Heart left ventricle (tissue), 16 donors: ENCODE results near the gene CREBBP. TPM values are rescaled to one million over a fixed set of nuclear protein-coding genes. Genes with fewer than 3 reads are reported as not detected.

Source experiments
- ATAC-seq, 4 donors: fragments of 200-7000 bp; cut with Tn5 transposase; one replicate each; pipeline ENCODE4 v1.9.1; 2020 to 2022; ENCODE audit warnings: moderate library complexity in 4 of 4, mild to moderate bottlenecking in 3 of 4, moderate number of reproducible peaks in 1 of 4
- DNase-seq, 5 donors: peaks; one replicate each; pipeline ENCODE4 v3.0.0-alpha.2; 2020
- H3K27ac ChIP-seq, 12 donors: fragments of 200-600 bp; sonication (generic) in 4 of 12; one replicate each; pipeline versions ENCODE4 v1.5.0 to v1.8.0; 2016 to 2022; ENCODE audit warnings: mild to moderate bottlenecking in 2 of 12
- H3K27me3 ChIP-seq, 9 donors: fragments of 200-600 bp; sonication (generic) in 2 of 9; one replicate each; pipeline versions ENCODE4 v1.5.1 to v1.8.0; 2016 to 2022; ENCODE audit warnings: mild to moderate bottlenecking in 3 of 9
- H3K36me3 ChIP-seq, 9 donors: fragments of 200-600 bp; sonication (generic) in 2 of 9; one replicate each; pipeline versions ENCODE4 v1.5.0 to v1.8.0; 2018 to 2022; ENCODE audit warnings: mild to moderate bottlenecking in 2 of 9
- H3K4me1 ChIP-seq, 12 donors: fragments of 200-600 bp; sonication (generic) in 4 of 12; one replicate each; pipeline versions ENCODE4 v1.5.0 to v1.8.0; 2016 to 2022; ENCODE audit warnings: mild to moderate bottlenecking in 3 of 12
- H3K4me3 ChIP-seq, 12 donors: fragments of 200-600 bp; sonication (generic) in 4 of 12; one replicate each; pipeline versions ENCODE4 v1.5.0 to v1.8.0; 2017 to 2022; ENCODE audit warnings: mild to moderate bottlenecking in 9 of 12, moderate library complexity in 4 of 12
- H3K9me3 ChIP-seq, 12 donors: fragments of 200-600 bp; sonication (generic) in 4 of 12; one replicate each; pipeline versions ENCODE4 v1.5.0 to v1.8.0; 2016 to 2022; ENCODE audit warnings: mild to moderate bottlenecking in 1 of 12
- CTCF ChIP-seq, 12 donors: fragments of 200-600 bp; sonication (generic) in 4 of 12; IDR thresholded peaks; one replicate each; pipeline versions ENCODE4 v1.5.0 to v1.8.0; 2018 to 2022; ENCODE audit warnings: antibody characterized with exemption in 12 of 12, mild to moderate bottlenecking in 5 of 12
- POLR2A ChIP-seq, 2 donors: fragments of 450-650 bp; IDR thresholded peaks; one replicate each; pipeline ENCODE4 v1.6.1; 2017; ENCODE audit warnings: antibody characterized with exemption in 2 of 2, mild to moderate bottlenecking in 2 of 2, moderate library complexity in 2 of 2
- WGBS, 4 donors: extraction: QIAGEN DNeasy Blood & Tissue Kit in 2 of 4; methylation state at CpG; one replicate each; pipeline versions ENCODE4 v1.1.5 to v1.1.7; 2013 to 2018; 5-methylcytosine and 5-hydroxymethylcytosine counted together
- intact Hi-C, 10 donors: fragments of 100-400 bp; cut with DNase I; formaldehyde crosslinking; loops; one replicate each; pipeline versions ENCODE4 v1.11.1 to v1.14.2; 2022
- polyA plus RNA-seq, 2 donors: library from polyadenylated mRNA; stranded (reverse); fragments of 200-250 nt; gene quantifications; one replicate each; pipeline ENCODE4 v1.2.3, GENCODE V29; 2013
- total RNA-seq, 9 donors: library from RNA; depleted of rRNA in 2 of 9; stranded (reverse); fragments of >200 nt in 2 of 9; fragmentation: NEBNext Ultra II Directional in 3 of 9; extraction: Animal tissue kit (Norgen Biotek cat#: 25700) in 3 of 9; gene quantifications; one replicate each; pipeline versions ENCODE4 v1.1.0 to v1.2.4, GENCODE V29; 2016 to 2023
- donor health status: ischemic (EF 13 %, LVEDD 7.1; RV severe dilation, severe dysfunction).
- donor health status: healthy with polysubstance abuse.
- donor health status: DM: no; HTN: yes; CAD: no.
- donor health status: DM: no; HTN: no; CAD: no.
- donor health status: ischemic (EF 25% LVEDD 6.9; RV normal size, moderate dysfunction).
- donor health status: ischemic (EF 25% LVEDD 5.7; RV mildly dilated, moderate dysfunction).
- donor health status: healthy.
- donor health status: DM: yes; HTN: yes; CAD: no.
- donor health status: ischemic (EF 35%, LVEDD 5.7; RV mildly dilated, moderate dysfunction).
- donor health status: nonischemic (EF 11% LVEDD 7.7; RV severe dilation, severe dysfunction).
- donor health status: DM: yes; HTN: yes; CAD: no.
- donor health status: PGD.
- donor health status: ischemic (EF 29% LVEDD 5.4; RV normal size, mild dysfunction).
- donor health status: nonischemic (EF 23%, LVEDD 6.1; RV moderate dilation, normal function).

The CREBBP gene
- total and polyA plus RNA-seq, 11 donors = 17.1 to 77.6 (median 39.6) TPM

- DNase-seq (no peak), ATAC-seq (no peak)
- peaks cover 0 to 38% (median 11%) of the 10 kb centered on the region in 12 donors for H3K4me1 ChIP-seq
- TF ChIP-seq POLR2A (IDR thresholded peaks at IDR 0.05) (no peak), CTCF (IDR thresholded peaks at IDR 0.05) (no peak)
- no peak overlapping the region for H3K27ac ChIP-seq
- intact Hi-C loops = loop anchor here in 1 of 10 donors (5.0 kb wide), 1 partner anchor 45 kb away; no protein-coding TSS in a partner anchor
- H3K36me3 ChIP-seq = peaks cover 0 to 18% (median 5%) of the 10 kb centered on the region in 9 donors
- no peak overlapping the region for H3K4me3 ChIP-seq
- H3K27me3 ChIP-seq = no peaks in the 10 kb centered on the region
- WGBS, 4 donors = 94 to 96% (median 96%) methylated on average over 4 of the region's 4 CpGs
- H3K9me3 ChIP-seq = peaks cover 0 to 25% (median 5%) of the 10 kb centered on the region in 12 donors
Measured at GRCh38 chr16:3832668-3833067, 47.8 kb downstream of the CREBBP start.

GRCh38 chr16:3830625-3831254 is 49.8 kb downstream of the CREBBP start:
- TF ChIP-seq POLR2A (IDR thresholded peaks at IDR 0.05) (no peak), CTCF (IDR thresholded peaks at IDR 0.05) (no peak)
- H3K27me3 ChIP-seq = no peaks in the 10 kb centered on the region
- intact Hi-C loops = loop anchor here in 1 of 10 donors (5.0 kb wide), 1 partner anchor 47 kb away; no protein-coding TSS in a partner anchor
- no peak overlapping the region for H3K4me3 ChIP-seq
- no peak for DNase-seq
- H3K36me3 ChIP-seq = peaks cover 0 to 9% (median 0%) of the 10 kb centered on the region in 9 donors
- WGBS, 4 donors = 71 to 79% (median 74%) methylated on average over 9 of the region's 9 CpGs
- H3K4me1 ChIP-seq = peaks cover 0 to 47% (median 21%) of the 10 kb centered on the region in 12 donors
- peaks cover 0 to 25% (median 5%) of the 10 kb centered on the region in 12 donors for H3K9me3 ChIP-seq
- peak in 2 of 4 donors; percentile 47 to 50 for ATAC-seq
- H3K27ac ChIP-seq = no peak overlapping the region

DNA sequence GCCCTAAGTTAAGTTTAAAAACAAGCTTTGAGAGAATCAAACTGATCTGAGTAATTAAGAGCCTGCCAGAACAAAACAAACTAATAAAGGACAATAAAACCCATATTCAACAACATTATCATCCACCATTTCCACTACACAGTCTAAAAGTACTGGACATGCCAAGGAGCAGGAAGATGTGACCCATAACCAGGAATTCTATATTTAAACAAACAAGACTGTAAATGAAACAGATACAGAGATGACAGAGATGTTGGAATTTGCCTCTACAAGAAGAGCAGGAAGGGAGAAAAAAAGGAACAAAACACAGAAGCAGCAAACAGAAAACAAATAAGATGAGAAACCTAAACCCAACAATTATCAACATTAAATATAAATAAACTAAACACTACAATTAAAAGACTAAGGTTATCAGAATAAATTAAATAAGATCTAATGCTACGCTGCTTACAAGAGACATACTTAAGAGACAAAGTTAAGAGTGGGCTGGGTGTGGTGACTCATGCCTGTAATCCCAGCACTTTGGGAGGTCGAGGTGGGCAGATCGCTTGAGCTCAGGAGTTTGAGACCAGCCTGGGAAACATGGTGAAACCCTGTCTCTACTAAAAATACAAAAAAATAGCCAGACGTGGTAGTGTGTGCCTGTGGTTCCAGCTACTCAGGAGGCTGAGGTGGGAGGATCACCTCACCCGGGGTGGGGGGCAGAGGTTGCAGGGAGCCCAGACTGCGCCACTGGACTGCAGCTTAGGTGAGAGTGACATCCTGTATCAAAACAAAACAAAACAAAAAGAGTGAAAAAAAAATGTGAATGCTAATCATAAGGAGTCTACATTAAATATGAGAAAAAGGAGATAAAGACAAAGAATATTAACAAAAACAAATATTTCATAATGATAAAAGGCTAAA is 50.6 kb downstream of the CREBBP start:
- intact Hi-C loops = loop anchor here in 1 of 10 donors (5.0 kb wide), 1 partner anchor 47 kb away; no protein-coding TSS in a partner anchor
- Histone ChIP-seq H3K9me3 (peaks cover 0 to 25% (median 5%) of the 10 kb centered on the region in 12 donors), H3K4me1 (peaks cover 0 to 56% (median 28%) of the 10 kb centered on the region in 12 donors), H3K27me3 (no peaks in the 10 kb centered on the region), H3K4me3 (no peak overlapping the region), H3K27ac (no peak overlapping the region), H3K36me3 (peaks cover 0 to 9% (median 0%) of the 10 kb centered on the region in 9 donors)
- DNase-seq (no peak), ATAC-seq (no peak)
- TF ChIP-seq POLR2A (IDR thresholded peaks at IDR 0.05) (no peak), CTCF (IDR thresholded peaks at IDR 0.05) (no peak)
- 89 to 90% (median 89%) methylated on average over 6 of the region's 6 CpGs for WGBS, 4 donors

GRCh38 chr16:3825940-3826339 is 54.6 kb downstream of the CREBBP start:
- Histone ChIP-seq H3K4me3 (no peak overlapping the region), H3K4me1 (peaks cover 7 to 95% (median 66%) of the 10 kb centered on the region in 12 donors), H3K27ac (no peak overlapping the region), H3K36me3 (peaks cover 0 to 4% (median 0%) of the 10 kb centered on the region in 9 donors), H3K9me3 (no peaks in the 10 kb centered on the region), H3K27me3 (no peaks in the 10 kb centered on the region)
- intact Hi-C loops = no loop called here
- ATAC-seq = no peak
- no peak for DNase-seq
- WGBS, 4 donors = 91 to 94% (median 91%) methylated on average over 4 of the region's 4 CpGs
- no peak for TF ChIP-seq CTCF (IDR thresholded peaks at IDR 0.05)
- no peak for TF ChIP-seq POLR2A (IDR thresholded peaks at IDR 0.05)
